Measurements from ENCODE around the gene RNASEH2A. TPM values are rescaled to one million over a fixed set of nuclear protein-coding genes. Genes with fewer than 3 reads are reported as not detected.
A peak's percentile ranks its signal among the peaks of the same experiment; 100 is the strongest.

The RNASEH2A gene
- polyA plus RNA-seq, 2 of the 4 experiments (the other 2 are of a cell fraction) = 37.2 to 45.5 TPM

DNA sequence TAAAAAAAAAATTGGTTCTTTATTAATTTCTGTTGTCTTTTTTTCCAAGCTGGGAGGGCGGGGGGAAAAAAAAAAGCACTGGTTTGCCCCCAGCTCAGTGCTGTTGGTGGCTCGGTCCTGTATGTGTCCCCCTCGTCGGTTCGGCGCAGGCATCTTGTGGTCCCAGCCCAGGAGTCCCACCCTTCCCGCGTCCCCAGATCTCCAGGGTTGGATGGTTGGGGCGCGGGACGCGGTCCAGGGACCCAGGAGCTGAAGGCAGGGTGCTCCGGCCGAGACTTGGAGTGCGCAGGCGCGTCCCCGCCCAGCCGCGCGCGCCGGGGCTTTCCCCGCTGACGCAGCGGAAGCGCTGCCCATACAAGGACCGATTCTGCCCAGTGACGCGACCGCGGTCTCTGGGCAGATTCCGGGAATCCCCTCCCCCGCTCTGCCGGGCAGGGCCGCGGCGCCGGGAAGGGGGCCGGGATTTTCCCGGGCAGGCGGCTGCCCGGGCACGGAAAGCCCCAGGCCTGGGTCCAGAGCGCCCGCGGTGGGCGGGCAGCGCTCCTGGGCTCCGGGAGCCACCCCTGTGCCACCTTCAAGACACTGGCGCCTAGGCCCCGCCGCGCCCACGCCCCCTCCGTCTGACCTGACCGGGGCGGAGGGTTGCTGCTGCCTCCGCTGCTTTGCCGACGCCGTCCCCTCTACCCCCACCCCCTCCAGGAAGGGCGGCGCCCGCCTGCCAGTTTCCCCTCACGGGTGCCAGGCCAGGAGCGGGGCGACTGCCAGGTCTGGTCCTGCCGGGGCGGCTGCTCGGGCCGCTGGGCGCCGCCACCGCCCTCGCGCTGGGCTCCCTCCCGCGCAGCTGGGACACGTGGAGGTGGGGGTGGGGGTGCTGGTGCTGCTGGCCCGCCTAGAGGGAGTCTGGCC lies 12.8 kb upstream of the RNASEH2A start (continued):
- TF ChIP-seq, protein P1, sequence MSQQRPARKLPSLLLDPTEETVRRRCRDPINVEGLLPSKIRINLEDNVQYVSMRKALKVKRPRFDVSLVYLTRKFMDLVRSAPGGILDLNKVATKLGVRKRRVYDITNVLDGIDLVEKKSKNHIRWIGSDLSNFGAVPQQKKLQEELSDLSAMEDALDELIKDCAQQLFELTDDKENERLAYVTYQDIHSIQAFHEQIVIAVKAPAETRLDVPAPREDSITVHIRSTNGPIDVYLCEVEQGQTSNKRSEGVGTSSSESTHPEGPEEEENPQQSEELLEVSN (IDR thresholded peaks at IDR 0.05; ENCODE audit: borderline replicate concordance, low read depth) = peak; percentile 90
- TF ChIP-seq CHD4 (IDR thresholded peaks at IDR 0.05; ENCODE audit: borderline replicate concordance) (no peak), KDM1A (IDR thresholded peaks at IDR 0.05; ENCODE audit: low read depth) (no peak), FOSL2 (IDR thresholded peaks at IDR 0.05) (no peak), FOSL2 (CRISPR knock-in tag; IDR thresholded peaks at IDR 0.05) (peak; percentile 50), KDM5A (IDR thresholded peaks at IDR 0.05) (no peak), EHF (CRISPR knock-in tag; IDR thresholded peaks at IDR 0.05) (peak; percentile 66), RNF2 (IDR thresholded peaks at IDR 0.05; ENCODE audit: borderline replicate concordance, low read depth) (no peak), ZSCAN20 (CRISPR knock-in tag; IDR thresholded peaks at IDR 0.05) (no peak), SMC3 (IDR thresholded peaks at IDR 0.05) (peak; percentile 16; the same call in 1 of the 3 replicates), JUNB (IDR thresholded peaks at IDR 0.05) (no peak), ZFP36 (IDR thresholded peaks at IDR 0.05; ENCODE audit: borderline replicate concordance, partially characterized antibody) (peak; percentile 64), TP53 (CRISPR knock-in tag; IDR thresholded peaks at IDR 0.05) (peak; percentile 98), EHMT2 (IDR thresholded peaks at IDR 0.05; ENCODE audit: low read depth) (no peak), ZNF302 (CRISPR knock-in tag; IDR thresholded peaks at IDR 0.05) (no peak), ESRRA (IDR thresholded peaks at IDR 0.05; ENCODE audit: borderline replicate concordance, low read length) (no peak), BHLHE40 (IDR thresholded peaks at IDR 0.05; ENCODE audit: low read depth, low read length) (no peak), EP300 (IDR thresholded peaks at IDR 0.05) (0 out of 5 replicates have a peak, but pooled peaks of 1 of the 2 experiments have one; percentile 6), MAZ (IDR thresholded peaks at IDR 0.05; ENCODE audit: borderline replicate concordance, low read depth, low read length) (peak; percentile 52; the same call in 1 of the 2 replicates), NR3C1 (IDR thresholded peaks at IDR 0.05) (no peak), JUN (IDR thresholded peaks at IDR 0.05) (peak; percentile 94 to 96; a peak in 4 of 5 replicates), POLR2A (IDR thresholded peaks at IDR 0.05; ENCODE audit: low read length) (peak; percentile 34), HDAC2 (IDR thresholded peaks at IDR 0.05) (no peak), NPAS2 (CRISPR knock-in tag; IDR thresholded peaks at IDR 0.05; ENCODE audit: borderline replicate concordance) (no peak), RAD21 (conservative IDR thresholded peaks at IDR 0.05 in 1 of 2, IDR thresholded peaks at IDR 0.05 in 1 of 2) (no peak), CEBPB (IDR thresholded peaks at IDR 0.05) (no peak)
- TF ChIP-seq, protein P2, sequence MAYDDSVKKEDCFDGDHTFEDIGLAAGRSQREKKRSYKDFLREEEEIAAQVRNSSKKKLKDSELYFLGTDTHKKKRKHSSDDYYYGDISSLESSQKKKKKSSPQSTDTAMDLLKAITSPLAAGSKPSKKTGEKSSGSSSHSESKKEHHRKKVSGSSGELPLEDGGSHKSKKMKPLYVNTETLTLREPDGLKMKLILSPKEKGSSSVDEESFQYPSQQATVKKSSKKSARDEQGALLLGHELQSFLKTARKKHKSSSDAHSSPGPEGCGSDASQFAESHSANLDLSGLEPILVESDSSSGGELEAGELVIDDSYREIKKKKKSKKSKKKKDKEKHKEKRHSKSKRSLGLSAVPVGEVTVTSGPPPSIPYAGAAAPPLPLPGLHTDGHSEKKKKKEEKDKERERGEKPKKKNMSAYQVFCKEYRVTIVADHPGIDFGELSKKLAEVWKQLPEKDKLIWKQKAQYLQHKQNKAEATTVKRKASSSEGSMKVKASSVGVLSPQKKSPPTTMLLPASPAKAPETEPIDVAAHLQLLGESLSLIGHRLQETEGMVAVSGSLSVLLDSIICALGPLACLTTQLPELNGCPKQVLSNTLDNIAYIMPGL (CRISPR knock-in tag; IDR thresholded peaks at IDR 0.05; ENCODE audit: borderline replicate concordance) = peak; percentile 97
- TF ChIP-seq, protein P3, sequence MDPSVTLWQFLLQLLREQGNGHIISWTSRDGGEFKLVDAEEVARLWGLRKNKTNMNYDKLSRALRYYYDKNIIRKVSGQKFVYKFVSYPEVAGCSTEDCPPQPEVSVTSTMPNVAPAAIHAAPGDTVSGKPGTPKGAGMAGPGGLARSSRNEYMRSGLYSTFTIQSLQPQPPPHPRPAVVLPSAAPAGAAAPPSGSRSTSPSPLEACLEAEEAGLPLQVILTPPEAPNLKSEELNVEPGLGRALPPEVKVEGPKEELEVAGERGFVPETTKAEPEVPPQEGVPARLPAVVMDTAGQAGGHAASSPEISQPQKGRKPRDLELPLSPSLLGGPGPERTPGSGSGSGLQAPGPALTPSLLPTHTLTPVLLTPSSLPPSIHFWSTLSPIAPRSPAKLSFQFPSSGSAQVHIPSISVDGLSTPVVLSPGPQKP (IDR thresholded peaks at IDR 0.05; ENCODE audit: low read depth, low read length) = peak; percentile 99
- TF ChIP-seq, protein P4, sequence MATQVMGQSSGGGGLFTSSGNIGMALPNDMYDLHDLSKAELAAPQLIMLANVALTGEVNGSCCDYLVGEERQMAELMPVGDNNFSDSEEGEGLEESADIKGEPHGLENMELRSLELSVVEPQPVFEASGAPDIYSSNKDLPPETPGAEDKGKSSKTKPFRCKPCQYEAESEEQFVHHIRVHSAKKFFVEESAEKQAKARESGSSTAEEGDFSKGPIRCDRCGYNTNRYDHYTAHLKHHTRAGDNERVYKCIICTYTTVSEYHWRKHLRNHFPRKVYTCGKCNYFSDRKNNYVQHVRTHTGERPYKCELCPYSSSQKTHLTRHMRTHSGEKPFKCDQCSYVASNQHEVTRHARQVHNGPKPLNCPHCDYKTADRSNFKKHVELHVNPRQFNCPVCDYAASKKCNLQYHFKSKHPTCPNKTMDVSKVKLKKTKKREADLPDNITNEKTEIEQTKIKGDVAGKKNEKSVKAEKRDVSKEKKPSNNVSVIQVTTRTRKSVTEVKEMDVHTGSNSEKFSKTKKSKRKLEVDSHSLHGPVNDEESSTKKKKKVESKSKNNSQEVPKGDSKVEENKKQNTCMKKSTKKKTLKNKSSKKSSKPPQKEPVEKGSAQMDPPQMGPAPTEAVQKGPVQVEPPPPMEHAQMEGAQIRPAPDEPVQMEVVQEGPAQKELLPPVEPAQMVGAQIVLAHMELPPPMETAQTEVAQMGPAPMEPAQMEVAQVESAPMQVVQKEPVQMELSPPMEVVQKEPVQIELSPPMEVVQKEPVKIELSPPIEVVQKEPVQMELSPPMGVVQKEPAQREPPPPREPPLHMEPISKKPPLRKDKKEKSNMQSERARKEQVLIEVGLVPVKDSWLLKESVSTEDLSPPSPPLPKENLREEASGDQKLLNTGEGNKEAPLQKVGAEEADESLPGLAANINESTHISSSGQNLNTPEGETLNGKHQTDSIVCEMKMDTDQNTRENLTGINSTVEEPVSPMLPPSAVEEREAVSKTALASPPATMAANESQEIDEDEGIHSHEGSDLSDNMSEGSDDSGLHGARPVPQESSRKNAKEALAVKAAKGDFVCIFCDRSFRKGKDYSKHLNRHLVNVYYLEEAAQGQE (IDR thresholded peaks at IDR 0.05) = peak; percentile 35; the same call in 1 of the 2 replicates
